Sigmoid colon (tissue), 7 donors: ENCODE results near the gene TMEM44. TPM values are rescaled to one million over a fixed set of nuclear protein-coding genes. Genes with fewer than 3 reads are reported as not detected.

ENCODE experiments used
- DNase-seq: peaks from one replicate; pipeline ENCODE4 v3.0.0-alpha.2; 2019
- H3K27ac ChIP-seq, 4 donors: fragments of 200-600 bp; sonication (generic); one replicate each; pipeline ENCODE4 v1.5.1; 2016 to 2019; ENCODE audit warnings: mild to moderate bottlenecking in 1 of 4
- H3K27me3 ChIP-seq, 3 donors: fragments of 200-600 bp; sonication (generic); one replicate each; pipeline ENCODE4 v1.5.1; 2019; ENCODE audit warnings: mild to moderate bottlenecking in 1 of 3
- H3K36me3 ChIP-seq, 4 donors: fragments of 200-600 bp; sonication (generic); one replicate each; pipeline ENCODE4 v1.5.1; 2016 to 2019
- H3K4me1 ChIP-seq, 4 donors: fragments of 200-600 bp; sonication (generic); one replicate each; pipeline ENCODE4 v1.5.1; 2017 to 2019
- H3K4me3 ChIP-seq, 4 donors: fragments of 200-600 bp; sonication (generic); one replicate each; pipeline ENCODE4 v1.5.1; 2017 to 2019; ENCODE audit warnings: mild to moderate bottlenecking in 2 of 4, moderate library complexity in 1 of 4
- H3K9me3 ChIP-seq, 4 donors: fragments of 200-600 bp in 3 of 4; sonication (generic) in 3 of 4; one replicate each; pipeline versions ENCODE4 v1.5.1 to v1.6.1; 2013 to 2019
- EP300 ChIP-seq, 4 donors: sonication (generic); formaldehyde crosslinking; IDR thresholded peaks; one replicate each; pipeline ENCODE4 v1.6.1; 2017; ENCODE audit warnings: antibody characterized with exemption in 4 of 4
- POLR2A ChIP-seq, 2 donors: fragments of 450-650 bp; IDR thresholded peaks; one replicate each; pipeline ENCODE4 v1.6.1; 2016; ENCODE audit warnings: antibody characterized with exemption in 2 of 2, mild to moderate bottlenecking in 2 of 2, moderate library complexity in 2 of 2
- POLR2AphosphoS5 ChIP-seq, 4 donors: sonication (generic); formaldehyde crosslinking; IDR thresholded peaks; one replicate each; pipeline ENCODE4 v1.6.1; 2017; ENCODE audit warnings: antibody characterized with exemption in 4 of 4
- WGBS, 2 donors: extraction: QIAGEN DNeasy Blood & Tissue Kit; methylation state at CpG; one replicate each; pipeline ENCODE4 v1.1.7; 2013; 5-methylcytosine and 5-hydroxymethylcytosine counted together
- intact Hi-C: fragments of 100-400 bp; cut with DNase I; formaldehyde crosslinking; loops from one replicate; pipeline ENCODE4 v1.15.1; 2023
- polyA plus RNA-seq, 3 donors: library from polyadenylated mRNA; stranded (reverse); fragments of 200-250 nt; gene quantifications; one replicate each; pipeline ENCODE4 v1.2.3, GENCODE V29; 2013
- total RNA-seq, 4 donors: library from RNA; depleted of rRNA; stranded (reverse); fragments of >200 nt; gene quantifications; one replicate each; pipeline ENCODE4 v1.1.0, GENCODE V29; 2016
- TF ChIP-seq, protein P1 (sequence below), 4 experiments: fragments of 450-650 bp in 3 of 4; fragments of 200-600 bp in 1 of 4; IDR thresholded peaks; one replicate each; pipeline ENCODE4 v1.5.1; 2016 to 2019; ENCODE audit warnings: antibody characterized with exemption in 4 of 4, mild to moderate bottlenecking in 3 of 4, moderate library complexity in 2 of 4
- donor health status: healthy with polysubstance abuse.
- donor health status: Bipolar disorder and iron deficiency.
- donor health status: healthy.

Gene TMEM44
- total and polyA plus RNA-seq, 7 donors, result 2.0 to 25.8 (median 11.9) TPM

DNA sequence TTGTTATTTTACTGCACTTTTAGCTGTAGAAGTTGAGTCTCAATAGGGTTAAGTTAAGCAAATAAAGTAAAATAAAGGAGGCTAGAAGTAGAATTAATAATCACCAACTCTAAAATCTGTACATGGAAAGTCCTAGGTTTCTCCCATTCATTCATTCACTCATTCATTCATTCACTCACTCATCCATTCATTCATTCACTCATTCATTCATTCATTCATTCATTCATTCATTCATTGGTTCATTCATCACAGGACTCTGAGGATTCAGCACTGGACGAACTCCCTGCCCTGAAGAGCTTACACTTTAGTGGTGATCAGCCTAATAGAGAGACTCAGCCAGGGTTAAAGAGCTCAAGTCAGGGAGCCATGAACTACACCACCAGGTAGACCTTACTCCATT, 43.3 kb upstream of the TMEM44 start:
- Histone ChIP-seq H3K27ac (no peak overlapping the region), H3K27me3 (no peaks in the 10 kb centered on the region), H3K36me3 (no peaks in the 10 kb centered on the region), H3K4me3 (no peak overlapping the region), H3K4me1 (peaks cover 0 to 7% (median 6%) of the 10 kb centered on the region in 4 donors), H3K9me3 (no peaks in the 10 kb centered on the region)
- TF ChIP-seq EP300 (IDR thresholded peaks at IDR 0.05), result no peak
- intact Hi-C loops, result no loop called here
- DNase-seq, result no peak
- WGBS, 2 donors, result 79 to 94% methylated on average over 1 of the region's 1 CpG

- 39 to 65% methylated on average over 4 of the region's 4 CpGs for WGBS, 2 donors
Observed at GRCh38 chr3:194675680-194676079, 42.5 kb upstream of the TMEM44 start.

DNA sequence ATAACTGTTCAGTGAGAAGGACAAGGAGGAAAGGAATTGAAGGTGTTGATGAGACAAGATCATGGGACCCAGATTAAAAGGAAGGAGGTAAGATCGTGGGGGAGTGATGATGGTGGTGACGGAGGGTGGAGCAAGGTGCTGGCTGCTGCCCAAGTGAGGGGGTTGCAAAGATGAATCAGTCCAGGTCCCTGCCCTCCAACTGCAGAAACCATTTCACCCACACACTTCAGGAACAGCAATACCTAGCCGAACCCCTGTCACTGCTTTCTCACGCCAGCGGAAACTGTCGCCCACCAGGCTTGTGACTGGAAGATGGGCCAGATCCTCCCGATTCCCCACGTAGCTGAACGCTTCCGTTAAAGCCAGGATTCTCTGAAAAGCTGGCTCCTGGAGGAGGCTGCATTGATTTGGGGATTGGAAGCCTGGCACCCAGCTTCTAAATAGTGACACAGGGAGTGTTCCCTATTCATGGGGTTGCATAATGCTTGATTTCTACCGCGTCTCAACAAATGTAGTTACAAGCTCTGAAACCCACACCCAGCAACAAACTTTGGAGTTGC, 41.9 kb upstream of the TMEM44 start:
- TF ChIP-seq EP300 (IDR thresholded peaks at IDR 0.05) (no peak), POLR2AphosphoS5 (IDR thresholded peaks at IDR 0.05) (no peak), POLR2A (IDR thresholded peaks at IDR 0.05) (no peak)
- TF ChIP-seq, protein P1, sequence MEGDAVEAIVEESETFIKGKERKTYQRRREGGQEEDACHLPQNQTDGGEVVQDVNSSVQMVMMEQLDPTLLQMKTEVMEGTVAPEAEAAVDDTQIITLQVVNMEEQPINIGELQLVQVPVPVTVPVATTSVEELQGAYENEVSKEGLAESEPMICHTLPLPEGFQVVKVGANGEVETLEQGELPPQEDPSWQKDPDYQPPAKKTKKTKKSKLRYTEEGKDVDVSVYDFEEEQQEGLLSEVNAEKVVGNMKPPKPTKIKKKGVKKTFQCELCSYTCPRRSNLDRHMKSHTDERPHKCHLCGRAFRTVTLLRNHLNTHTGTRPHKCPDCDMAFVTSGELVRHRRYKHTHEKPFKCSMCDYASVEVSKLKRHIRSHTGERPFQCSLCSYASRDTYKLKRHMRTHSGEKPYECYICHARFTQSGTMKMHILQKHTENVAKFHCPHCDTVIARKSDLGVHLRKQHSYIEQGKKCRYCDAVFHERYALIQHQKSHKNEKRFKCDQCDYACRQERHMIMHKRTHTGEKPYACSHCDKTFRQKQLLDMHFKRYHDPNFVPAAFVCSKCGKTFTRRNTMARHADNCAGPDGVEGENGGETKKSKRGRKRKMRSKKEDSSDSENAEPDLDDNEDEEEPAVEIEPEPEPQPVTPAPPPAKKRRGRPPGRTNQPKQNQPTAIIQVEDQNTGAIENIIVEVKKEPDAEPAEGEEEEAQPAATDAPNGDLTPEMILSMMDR (IDR thresholded peaks at IDR 0.05), result no peak
- WGBS, 2 donors, result 54 to 68% methylated on average over 12 of the region's 12 CpGs
- H3K4me1 ChIP-seq, result peaks cover 0 to 19% (median 19%) of the 10 kb centered on the region in 4 donors
- intact Hi-C loops, result no loop called here
- no peak overlapping the region for H3K27ac ChIP-seq
- H3K27me3 ChIP-seq, result no peaks in the 10 kb centered on the region
- no peaks in the 10 kb centered on the region for H3K36me3 ChIP-seq
- H3K9me3 ChIP-seq, result no peaks in the 10 kb centered on the region
- no peak for DNase-seq
- no peak overlapping the region for H3K4me3 ChIP-seq

More at GRCh38 chr3:194675680-194676079, 42.5 kb upstream of the TMEM44 start:
- no peak overlapping the region for H3K4me3 ChIP-seq
- no peak overlapping the region for H3K27ac ChIP-seq
- DNase-seq, result no peak
- H3K4me1 ChIP-seq, result peaks cover 0 to 15% (median 14%) of the 10 kb centered on the region in 4 donors
- TF ChIP-seq POLR2AphosphoS5 (IDR thresholded peaks at IDR 0.05) (no peak), POLR2A (IDR thresholded peaks at IDR 0.05) (no peak), EP300 (IDR thresholded peaks at IDR 0.05) (no peak)
- H3K9me3 ChIP-seq, result no peaks in the 10 kb centered on the region
- no peaks in the 10 kb centered on the region for H3K36me3 ChIP-seq
- H3K27me3 ChIP-seq, result no peaks in the 10 kb centered on the region
- intact Hi-C loops, result no loop called here

DNA sequence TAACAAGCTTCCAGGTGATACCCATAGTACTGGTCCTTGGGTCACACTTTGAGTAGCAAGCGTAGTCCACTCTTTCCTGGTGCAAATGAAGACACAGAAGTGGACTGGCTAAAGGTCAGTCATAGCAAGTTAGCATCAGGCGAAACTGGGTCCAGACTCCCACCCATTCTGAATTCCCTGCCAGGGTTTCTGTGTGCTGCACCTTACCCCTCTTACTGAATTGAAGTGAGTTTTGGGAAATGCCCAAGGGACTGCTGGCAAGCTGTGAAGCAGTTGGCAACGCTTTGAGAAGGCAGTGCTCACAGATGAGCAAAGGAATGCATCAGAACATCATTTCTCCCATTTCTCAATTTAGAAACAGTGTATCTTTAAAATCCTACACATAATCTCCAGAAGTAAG, 40.5 kb upstream of the TMEM44 start:
- peaks cover 0 to 23% (median 20%) of the 10 kb centered on the region in 4 donors for H3K4me1 ChIP-seq
- H3K27me3 ChIP-seq, result no peaks in the 10 kb centered on the region
- intact Hi-C loops, result loop anchor here (5.0 kb wide), 1 partner anchor 849 kb away; no protein-coding TSS in a partner anchor
- H3K27ac ChIP-seq, result no peak overlapping the region
- 78 to 85% methylated on average over 3 of the region's 3 CpGs for WGBS, 2 donors
- TF ChIP-seq, protein P1 (IDR thresholded peaks at IDR 0.05), result no peak
- no peak for DNase-seq
- no peaks in the 10 kb centered on the region for H3K9me3 ChIP-seq
- H3K4me3 ChIP-seq, result no peak overlapping the region
- H3K36me3 ChIP-seq, result peaks cover 0 to 12% (median under 1%) of the 10 kb centered on the region in 4 donors

DNA sequence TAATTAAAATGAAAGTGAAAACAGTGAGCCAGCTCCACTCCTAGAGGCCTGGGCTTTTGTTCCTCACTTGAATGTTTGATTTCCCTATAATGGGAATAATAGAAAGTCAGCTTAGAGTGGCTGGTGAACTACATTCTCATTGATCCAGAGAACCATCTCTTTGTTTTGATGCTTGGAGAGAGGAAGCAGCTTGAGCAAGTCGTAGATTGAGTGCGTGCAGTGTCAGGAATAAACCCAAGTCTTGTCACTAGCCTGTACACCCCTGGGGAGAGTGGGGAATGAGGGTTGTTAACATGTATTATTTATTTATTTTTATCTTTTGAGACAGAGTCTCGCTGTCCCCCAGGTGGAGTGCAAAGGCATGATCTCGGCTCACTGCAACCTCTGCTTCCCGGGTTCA, 39.7 kb upstream of the TMEM44 start:
- 18 to 41% methylated on average over 5 of the region's 5 CpGs for WGBS, 2 donors

More for the DNA sequence above, 39.7 kb upstream of the TMEM44 start:
- H3K27me3 ChIP-seq, result no peaks in the 10 kb centered on the region
- H3K27ac ChIP-seq, result peak overlapping the region; percentile 84 to 90 (median 86)
- H3K36me3 ChIP-seq, result peaks cover 0 to 20% (median 4%) of the 10 kb centered on the region in 4 donors
- H3K9me3 ChIP-seq, result no peaks in the 10 kb centered on the region
- no peak for DNase-seq
- TF ChIP-seq POLR2AphosphoS5 (IDR thresholded peaks at IDR 0.05), result no peak
- TF ChIP-seq EP300 (IDR thresholded peaks at IDR 0.05), result no peak
- TF ChIP-seq POLR2A (IDR thresholded peaks at IDR 0.05), result no peak
- TF ChIP-seq, protein P1 (IDR thresholded peaks at IDR 0.05), result no peak
- peak overlapping the region; percentile 65 to 88 (median 79) for H3K4me3 ChIP-seq
- intact Hi-C loops, result loop anchor here (5.0 kb wide), 1 partner anchor 849 kb away; no protein-coding TSS in a partner anchor
- peaks cover 0 to 23% (median 20%) of the 10 kb centered on the region in 4 donors for H3K4me1 ChIP-seq
